Tibial nerve (tissue), 3 donors: ENCODE data around the gene BLM.

Experiments used
- POLR2A ChIP-seq, 2 donors: fragments of 450-650 bp; IDR thresholded peaks; one replicate each; pipeline ENCODE4 v1.6.1; 2017; ENCODE audit warnings: antibody characterized with exemption in 2 of 2, mild to moderate bottlenecking in 2 of 2, moderate library complexity in 2 of 2
- TF ChIP-seq, protein P1 (sequence below), 5 experiments: fragments of 200-600 bp in 3 of 5; fragments of 450-650 bp in 2 of 5; sonication (generic) in 3 of 5; IDR thresholded peaks; one replicate each; pipeline ENCODE4 v1.5.1; 2016 to 2019; ENCODE audit warnings: antibody characterized with exemption in 5 of 5, mild to moderate bottlenecking in 3 of 5, moderate library complexity in 2 of 5

DNA sequence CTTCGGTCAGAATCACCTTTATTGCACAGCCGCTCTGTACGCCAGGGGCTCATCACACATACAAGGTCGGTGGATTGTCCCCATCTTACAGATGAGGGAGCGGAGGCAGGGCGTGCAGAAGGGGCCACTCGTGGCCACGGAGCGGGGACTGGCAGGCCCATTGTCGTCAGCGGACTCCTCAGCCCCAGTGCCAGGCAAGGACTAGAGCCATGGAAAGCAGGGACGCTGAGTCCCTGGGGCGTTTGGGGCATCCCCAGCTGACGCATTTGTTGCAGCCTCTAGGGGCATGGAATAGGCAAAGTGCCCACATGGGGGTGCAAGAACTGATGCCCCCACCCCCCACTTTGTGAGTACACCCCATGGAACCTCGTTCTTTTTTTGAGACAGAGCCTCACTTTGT lies 121.4 kb downstream of the BLM start:
- TF ChIP-seq, protein P1, sequence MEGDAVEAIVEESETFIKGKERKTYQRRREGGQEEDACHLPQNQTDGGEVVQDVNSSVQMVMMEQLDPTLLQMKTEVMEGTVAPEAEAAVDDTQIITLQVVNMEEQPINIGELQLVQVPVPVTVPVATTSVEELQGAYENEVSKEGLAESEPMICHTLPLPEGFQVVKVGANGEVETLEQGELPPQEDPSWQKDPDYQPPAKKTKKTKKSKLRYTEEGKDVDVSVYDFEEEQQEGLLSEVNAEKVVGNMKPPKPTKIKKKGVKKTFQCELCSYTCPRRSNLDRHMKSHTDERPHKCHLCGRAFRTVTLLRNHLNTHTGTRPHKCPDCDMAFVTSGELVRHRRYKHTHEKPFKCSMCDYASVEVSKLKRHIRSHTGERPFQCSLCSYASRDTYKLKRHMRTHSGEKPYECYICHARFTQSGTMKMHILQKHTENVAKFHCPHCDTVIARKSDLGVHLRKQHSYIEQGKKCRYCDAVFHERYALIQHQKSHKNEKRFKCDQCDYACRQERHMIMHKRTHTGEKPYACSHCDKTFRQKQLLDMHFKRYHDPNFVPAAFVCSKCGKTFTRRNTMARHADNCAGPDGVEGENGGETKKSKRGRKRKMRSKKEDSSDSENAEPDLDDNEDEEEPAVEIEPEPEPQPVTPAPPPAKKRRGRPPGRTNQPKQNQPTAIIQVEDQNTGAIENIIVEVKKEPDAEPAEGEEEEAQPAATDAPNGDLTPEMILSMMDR (IDR thresholded peaks at IDR 0.05), result no peak
- TF ChIP-seq POLR2A (IDR thresholded peaks at IDR 0.05), result no peak
